ENCODE measurements around the gene ST6GAL1. TPM values are rescaled to one million over a fixed set of nuclear protein-coding genes. Genes with fewer than 3 reads are reported as not detected.

ST6GAL1 gene
- total RNA-seq, 1 experiment from 2014 or later, result 3.3 TPM

DNA sequence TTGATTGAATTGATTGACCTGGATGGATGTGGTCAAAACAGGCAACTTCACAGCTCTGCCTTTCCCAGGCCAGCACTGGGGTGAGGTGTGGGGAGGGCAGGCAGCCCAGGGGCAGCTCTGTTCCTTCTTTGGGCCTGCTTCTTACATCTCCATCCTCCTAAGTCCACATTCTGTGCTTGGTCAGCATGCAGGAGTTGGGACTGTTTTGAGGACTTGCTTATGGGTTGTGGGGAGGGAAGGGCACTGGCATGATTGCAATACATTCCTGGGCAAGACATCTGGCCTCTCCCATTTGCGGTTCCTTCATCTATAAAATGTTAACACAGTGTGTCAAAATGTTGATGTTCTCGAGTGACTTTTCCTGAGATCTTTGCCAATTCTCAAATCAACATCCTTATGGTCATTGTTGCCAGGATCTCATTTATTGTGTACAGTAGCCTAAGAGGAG is 84.1 kb downstream of the ST6GAL1 start:
- POLR2A ChIA-PET, result no interaction called here
- no peaks in the 10 kb centered on the region for H3K27me3 ChIP-seq (ENCODE audit: control insufficient read depth, insufficient read depth, low read length)
- intact Hi-C loops (cut with micrococcal nuclease; ENCODE audit: unreplicated experiment) (no loop called here), in situ Hi-C loops (cut with HindIII; ENCODE audit: low pct_unique_long_range_greater_than_20kb, low sequenced_read_pairs) (no loop called here)
- TF ChIP-seq TCF7L2 (IDR thresholded peaks at IDR 0.05; ENCODE audit: low read depth, low read length) (no peak), POLR2AphosphoS5 (IDR thresholded peaks at IDR 0.05; ENCODE audit: low read depth, low read length) (no peak), SIN3A (IDR thresholded peaks at IDR 0.05; ENCODE audit: borderline replicate concordance, insufficient read depth, low read depth, low read length) (no peak)
- TF ChIP-seq, protein P1, sequence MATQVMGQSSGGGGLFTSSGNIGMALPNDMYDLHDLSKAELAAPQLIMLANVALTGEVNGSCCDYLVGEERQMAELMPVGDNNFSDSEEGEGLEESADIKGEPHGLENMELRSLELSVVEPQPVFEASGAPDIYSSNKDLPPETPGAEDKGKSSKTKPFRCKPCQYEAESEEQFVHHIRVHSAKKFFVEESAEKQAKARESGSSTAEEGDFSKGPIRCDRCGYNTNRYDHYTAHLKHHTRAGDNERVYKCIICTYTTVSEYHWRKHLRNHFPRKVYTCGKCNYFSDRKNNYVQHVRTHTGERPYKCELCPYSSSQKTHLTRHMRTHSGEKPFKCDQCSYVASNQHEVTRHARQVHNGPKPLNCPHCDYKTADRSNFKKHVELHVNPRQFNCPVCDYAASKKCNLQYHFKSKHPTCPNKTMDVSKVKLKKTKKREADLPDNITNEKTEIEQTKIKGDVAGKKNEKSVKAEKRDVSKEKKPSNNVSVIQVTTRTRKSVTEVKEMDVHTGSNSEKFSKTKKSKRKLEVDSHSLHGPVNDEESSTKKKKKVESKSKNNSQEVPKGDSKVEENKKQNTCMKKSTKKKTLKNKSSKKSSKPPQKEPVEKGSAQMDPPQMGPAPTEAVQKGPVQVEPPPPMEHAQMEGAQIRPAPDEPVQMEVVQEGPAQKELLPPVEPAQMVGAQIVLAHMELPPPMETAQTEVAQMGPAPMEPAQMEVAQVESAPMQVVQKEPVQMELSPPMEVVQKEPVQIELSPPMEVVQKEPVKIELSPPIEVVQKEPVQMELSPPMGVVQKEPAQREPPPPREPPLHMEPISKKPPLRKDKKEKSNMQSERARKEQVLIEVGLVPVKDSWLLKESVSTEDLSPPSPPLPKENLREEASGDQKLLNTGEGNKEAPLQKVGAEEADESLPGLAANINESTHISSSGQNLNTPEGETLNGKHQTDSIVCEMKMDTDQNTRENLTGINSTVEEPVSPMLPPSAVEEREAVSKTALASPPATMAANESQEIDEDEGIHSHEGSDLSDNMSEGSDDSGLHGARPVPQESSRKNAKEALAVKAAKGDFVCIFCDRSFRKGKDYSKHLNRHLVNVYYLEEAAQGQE (IDR thresholded peaks at IDR 0.05; ENCODE audit: insufficient read depth in 1 of 2, low read depth in 2 of 2, low read length in 1 of 2), result no peak
- TF ChIP-seq, protein P2, sequence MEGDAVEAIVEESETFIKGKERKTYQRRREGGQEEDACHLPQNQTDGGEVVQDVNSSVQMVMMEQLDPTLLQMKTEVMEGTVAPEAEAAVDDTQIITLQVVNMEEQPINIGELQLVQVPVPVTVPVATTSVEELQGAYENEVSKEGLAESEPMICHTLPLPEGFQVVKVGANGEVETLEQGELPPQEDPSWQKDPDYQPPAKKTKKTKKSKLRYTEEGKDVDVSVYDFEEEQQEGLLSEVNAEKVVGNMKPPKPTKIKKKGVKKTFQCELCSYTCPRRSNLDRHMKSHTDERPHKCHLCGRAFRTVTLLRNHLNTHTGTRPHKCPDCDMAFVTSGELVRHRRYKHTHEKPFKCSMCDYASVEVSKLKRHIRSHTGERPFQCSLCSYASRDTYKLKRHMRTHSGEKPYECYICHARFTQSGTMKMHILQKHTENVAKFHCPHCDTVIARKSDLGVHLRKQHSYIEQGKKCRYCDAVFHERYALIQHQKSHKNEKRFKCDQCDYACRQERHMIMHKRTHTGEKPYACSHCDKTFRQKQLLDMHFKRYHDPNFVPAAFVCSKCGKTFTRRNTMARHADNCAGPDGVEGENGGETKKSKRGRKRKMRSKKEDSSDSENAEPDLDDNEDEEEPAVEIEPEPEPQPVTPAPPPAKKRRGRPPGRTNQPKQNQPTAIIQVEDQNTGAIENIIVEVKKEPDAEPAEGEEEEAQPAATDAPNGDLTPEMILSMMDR (IDR thresholded peaks at IDR 0.05), result no peak
- no TSS peak for BruUV-seq (replicated peaks)
- no peak overlapping the region for H3K4me3 ChIP-seq (ENCODE audit: low read depth in 2 of 2, low read length in 2 of 2)
- no peak for ATAC-seq
- DNase-seq (ENCODE audit: low read depth, low spot score), result no peak
- H3K27ac ChIP-seq (ENCODE audit: low read length), result no peak overlapping the region
- H3K4me1 ChIP-seq (ENCODE audit: control insufficient read depth, insufficient read depth, low read length), result no peaks in the 10 kb centered on the region
- no peaks in the 10 kb centered on the region for H3K36me3 ChIP-seq (ENCODE audit: control insufficient read depth, insufficient read depth, low read length)
- no peaks in the 10 kb centered on the region for H3K9me3 ChIP-seq (ENCODE audit: control insufficient read depth, insufficient read depth, low read depth, low read length)
- CTCF ChIA-PET, result no interaction called here

DNA sequence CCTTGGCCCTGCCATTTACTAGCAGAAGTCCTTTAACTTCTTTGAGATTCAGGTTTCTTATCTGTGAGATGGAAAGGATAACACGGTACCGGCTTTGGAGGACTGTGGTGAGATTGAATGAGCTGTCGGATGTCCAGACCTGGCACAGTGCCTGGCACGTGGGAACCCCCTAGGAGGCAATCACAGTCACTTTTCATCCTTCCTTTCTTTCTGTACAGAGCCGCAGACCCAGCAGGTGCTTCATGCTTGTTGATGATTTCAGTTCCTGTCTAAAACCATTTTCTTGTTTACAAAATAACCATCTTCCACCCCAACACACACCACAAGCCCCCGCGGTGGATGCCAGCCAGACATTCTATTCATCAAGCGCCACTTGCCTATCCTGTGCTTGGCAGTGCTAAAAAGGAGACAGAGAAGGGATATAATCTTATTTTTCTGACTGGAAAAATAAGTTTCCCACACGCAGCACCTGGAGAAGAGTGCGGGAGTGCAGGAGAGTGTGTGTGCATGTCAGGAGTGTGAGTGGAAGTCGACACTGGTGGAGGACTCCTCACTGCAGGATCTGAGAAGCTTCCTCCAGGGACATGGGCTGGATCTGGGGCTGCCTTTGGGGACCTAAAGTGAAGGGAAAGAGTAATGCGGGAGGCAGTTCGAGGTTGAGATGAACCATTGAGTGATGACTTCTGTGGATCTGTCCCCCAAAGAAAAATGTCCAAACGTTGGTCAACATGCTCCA is 85.7 kb downstream of the ST6GAL1 start:
- no peak for ATAC-seq
- BruUV-seq (replicated peaks), result no TSS peak
- no peaks in the 10 kb centered on the region for H3K4me1 ChIP-seq (ENCODE audit: control insufficient read depth, insufficient read depth, low read length)
- CTCF ChIA-PET, result no interaction called here
- no peak for TF ChIP-seq SIN3A (IDR thresholded peaks at IDR 0.05; ENCODE audit: borderline replicate concordance, insufficient read depth, low read depth, low read length)
- no peak for TF ChIP-seq TCF7L2 (IDR thresholded peaks at IDR 0.05; ENCODE audit: low read depth, low read length)
- TF ChIP-seq, protein P2 (IDR thresholded peaks at IDR 0.05), result no peak
- TF ChIP-seq, protein P1 (IDR thresholded peaks at IDR 0.05; ENCODE audit: insufficient read depth in 1 of 2, low read depth in 2 of 2, low read length in 1 of 2), result no peak
- no peak for TF ChIP-seq POLR2AphosphoS5 (IDR thresholded peaks at IDR 0.05; ENCODE audit: low read depth, low read length)
- in situ Hi-C loops (cut with HindIII; ENCODE audit: low pct_unique_long_range_greater_than_20kb, low sequenced_read_pairs), result no loop called here
- H3K27me3 ChIP-seq (ENCODE audit: control insufficient read depth, insufficient read depth, low read length), result no peaks in the 10 kb centered on the region
- H3K9me3 ChIP-seq (ENCODE audit: control insufficient read depth, insufficient read depth, low read depth, low read length), result no peaks in the 10 kb centered on the region
- no peaks in the 10 kb centered on the region for H3K36me3 ChIP-seq (ENCODE audit: control insufficient read depth, insufficient read depth, low read length)
- H3K27ac ChIP-seq (ENCODE audit: low read length), result no peak overlapping the region
- POLR2A ChIA-PET, result no interaction called here
- intact Hi-C loops (cut with micrococcal nuclease; ENCODE audit: unreplicated experiment), result no loop called here
- no peak overlapping the region for H3K4me3 ChIP-seq (ENCODE audit: low read depth in 2 of 2, low read length in 2 of 2)
- no peak for DNase-seq (ENCODE audit: low read depth, low spot score)
